ENCODE data around the gene NEUROD4. TPM values are rescaled to one million over a fixed set of nuclear protein-coding genes. Genes with fewer than 3 reads are reported as not detected.

The NEUROD4 gene
- total RNA-seq, 1 donor from 2014 or later: 206 TPM

GRCh38 chr12:54989829-54990228, 29.9 kb upstream of the NEUROD4 start:
- H3K27ac Mint-ChIP-seq (ENCODE audit: unreplicated experiment): peak overlapping the region; percentile 15
- TF ChIP-seq CTCF (IDR thresholded peaks at IDR 0.05; ENCODE audit: partially characterized antibody, unreplicated experiment): no peak
- H3K4me3 Mint-ChIP-seq (ENCODE audit: unreplicated experiment): no peak overlapping the region
- peaks cover 9% of the 10 kb centered on the region for H3K27me3 Mint-ChIP-seq (ENCODE audit: unreplicated experiment)
- peaks cover 5% of the 10 kb centered on the region for H3K9me3 Mint-ChIP-seq (ENCODE audit: unreplicated experiment)
- DNase-seq: no peak
- no peaks in the 10 kb centered on the region for H3K36me3 Mint-ChIP-seq (ENCODE audit: unreplicated experiment)
- H3K4me1 Mint-ChIP-seq (ENCODE audit: low read depth, unreplicated experiment): peaks cover 13% of the 10 kb centered on the region

GRCh38 chr12:54991161-54991990, 28.4 kb upstream of the NEUROD4 start:
- Mint-ChIP-seq H3K4me3 (ENCODE audit: unreplicated experiment) (no peak overlapping the region), H3K27me3 (ENCODE audit: unreplicated experiment) (peaks cover 9% of the 10 kb centered on the region), H3K4me1 (ENCODE audit: low read depth, unreplicated experiment) (peaks cover 23% of the 10 kb centered on the region), H3K9me3 (ENCODE audit: unreplicated experiment) (peaks cover 5% of the 10 kb centered on the region), H3K27ac (ENCODE audit: unreplicated experiment) (no peak overlapping the region), H3K36me3 (ENCODE audit: unreplicated experiment) (no peaks in the 10 kb centered on the region)
- DNase-seq: no peak
- TF ChIP-seq CTCF (IDR thresholded peaks at IDR 0.05; ENCODE audit: partially characterized antibody, unreplicated experiment): no peak

- Mint-ChIP-seq H3K27me3 (ENCODE audit: unreplicated experiment) (peaks cover 9% of the 10 kb centered on the region), H3K4me3 (ENCODE audit: unreplicated experiment) (no peak overlapping the region), H3K27ac (ENCODE audit: unreplicated experiment) (no peak overlapping the region), H3K36me3 (ENCODE audit: unreplicated experiment) (no peaks in the 10 kb centered on the region), H3K9me3 (ENCODE audit: unreplicated experiment) (peaks cover 5% of the 10 kb centered on the region), H3K4me1 (ENCODE audit: low read depth, unreplicated experiment) (peaks cover 29% of the 10 kb centered on the region)
- no peak for TF ChIP-seq CTCF (IDR thresholded peaks at IDR 0.05; ENCODE audit: partially characterized antibody, unreplicated experiment)
- DNase-seq: no peak
Measured at GRCh38 chr12:54991991-54992375, 27.8 kb upstream of the NEUROD4 start.

GRCh38 chr12:54993181-54993835, 26.5 kb upstream of the NEUROD4 start:
- Mint-ChIP-seq H3K4me3 (ENCODE audit: unreplicated experiment) (no peak overlapping the region), H3K27ac (ENCODE audit: unreplicated experiment) (peak overlapping the region; percentile 6), H3K9me3 (ENCODE audit: unreplicated experiment) (peaks cover 5% of the 10 kb centered on the region), H3K36me3 (ENCODE audit: unreplicated experiment) (no peaks in the 10 kb centered on the region), H3K27me3 (ENCODE audit: unreplicated experiment) (peaks cover 9% of the 10 kb centered on the region), H3K4me1 (ENCODE audit: low read depth, unreplicated experiment) (peaks cover 41% of the 10 kb centered on the region)
- DNase-seq: no peak
- TF ChIP-seq CTCF (IDR thresholded peaks at IDR 0.05; ENCODE audit: partially characterized antibody, unreplicated experiment): peak; percentile 96

GRCh38 chr12:54996205-54996604, 23.6 kb upstream of the NEUROD4 start:
- H3K36me3 Mint-ChIP-seq (ENCODE audit: unreplicated experiment): no peaks in the 10 kb centered on the region
- peak overlapping the region; percentile 50 for H3K4me3 Mint-ChIP-seq (ENCODE audit: unreplicated experiment)
- DNase-seq: no peak
- peaks cover 2% of the 10 kb centered on the region for H3K27me3 Mint-ChIP-seq (ENCODE audit: unreplicated experiment)
- TF ChIP-seq CTCF (IDR thresholded peaks at IDR 0.05; ENCODE audit: partially characterized antibody, unreplicated experiment): no peak
- H3K4me1 Mint-ChIP-seq (ENCODE audit: low read depth, unreplicated experiment): peaks cover 38% of the 10 kb centered on the region
- H3K27ac Mint-ChIP-seq (ENCODE audit: unreplicated experiment): peak overlapping the region; percentile 76
- H3K9me3 Mint-ChIP-seq (ENCODE audit: unreplicated experiment): no peaks in the 10 kb centered on the region

Data from glutamatergic neuron (in vitro differentiated cells).